ENCODE data around the gene HOXB13.

DNA sequence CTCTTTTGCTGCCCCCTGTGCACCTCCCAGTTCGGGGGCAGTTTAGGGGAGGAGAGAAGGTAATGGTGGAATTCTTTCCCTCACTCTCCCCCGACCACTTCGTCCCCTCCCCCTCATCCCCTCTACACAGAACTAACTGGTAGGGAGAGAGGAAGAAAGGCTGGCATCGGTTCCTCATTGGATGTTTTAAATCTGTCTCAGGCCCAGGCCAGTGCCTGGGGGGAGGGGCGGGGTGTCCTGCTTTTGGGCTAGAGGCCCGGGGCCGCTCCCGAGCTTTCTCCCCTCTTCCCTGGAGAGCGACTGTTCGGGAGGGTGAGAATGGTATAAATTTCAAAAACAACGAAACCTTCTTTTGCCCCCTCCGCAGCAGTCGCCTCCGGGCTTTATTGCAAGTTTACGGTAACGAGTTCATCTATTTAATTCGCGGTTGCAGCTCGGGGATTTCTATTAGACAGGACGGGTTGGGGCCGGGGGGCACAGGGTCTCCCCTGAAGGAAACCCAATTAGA lies 5.6 kb downstream of the HOXB13 start, which contains the start of gene PRAC2:
- TF ChIP-seq, protein P1, sequence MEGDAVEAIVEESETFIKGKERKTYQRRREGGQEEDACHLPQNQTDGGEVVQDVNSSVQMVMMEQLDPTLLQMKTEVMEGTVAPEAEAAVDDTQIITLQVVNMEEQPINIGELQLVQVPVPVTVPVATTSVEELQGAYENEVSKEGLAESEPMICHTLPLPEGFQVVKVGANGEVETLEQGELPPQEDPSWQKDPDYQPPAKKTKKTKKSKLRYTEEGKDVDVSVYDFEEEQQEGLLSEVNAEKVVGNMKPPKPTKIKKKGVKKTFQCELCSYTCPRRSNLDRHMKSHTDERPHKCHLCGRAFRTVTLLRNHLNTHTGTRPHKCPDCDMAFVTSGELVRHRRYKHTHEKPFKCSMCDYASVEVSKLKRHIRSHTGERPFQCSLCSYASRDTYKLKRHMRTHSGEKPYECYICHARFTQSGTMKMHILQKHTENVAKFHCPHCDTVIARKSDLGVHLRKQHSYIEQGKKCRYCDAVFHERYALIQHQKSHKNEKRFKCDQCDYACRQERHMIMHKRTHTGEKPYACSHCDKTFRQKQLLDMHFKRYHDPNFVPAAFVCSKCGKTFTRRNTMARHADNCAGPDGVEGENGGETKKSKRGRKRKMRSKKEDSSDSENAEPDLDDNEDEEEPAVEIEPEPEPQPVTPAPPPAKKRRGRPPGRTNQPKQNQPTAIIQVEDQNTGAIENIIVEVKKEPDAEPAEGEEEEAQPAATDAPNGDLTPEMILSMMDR (IDR thresholded peaks at IDR 0.05; ENCODE audit: poor library complexity, severe bottlenecking): no peak
- TF ChIP-seq RAD21 (conservative IDR thresholded peaks at IDR 0.05) (no peak), POLR2AphosphoS5 (IDR thresholded peaks at IDR 0.05) (no peak), TAF1 (IDR thresholded peaks at IDR 0.05; ENCODE audit: low read depth) (no peak), EZH2 (IDR thresholded peaks at IDR 0.05; ENCODE audit: borderline replicate concordance, insufficient read depth, low read length, poor library complexity, severe bottlenecking) (no peak)

All from neural cell (in vitro differentiated cells).